Activated T-helper 17 cell treated with anti-CD3 and anti-CD28 coated beads, Interleukin-2, amount 50 U/mL, for 72 hours (primary cell): ENCODE results near the gene IQSEC2. TPM values are rescaled to one million over a fixed set of nuclear protein-coding genes. Genes with fewer than 3 reads are reported as not detected.

ENCODE experiments used
- ATAC-seq: fragments of 150-1000 bp; cut with Tn5 transposase; replicated peaks from 2 replicates; pipeline ENCODE4 v1.10.0; 2021; ENCODE audit warnings: mild to moderate bottlenecking, moderate library complexity
- H3K27ac Mint-ChIP-seq: one replicate; pipeline ENCODE4 v1.8.0; 2022; ENCODE audit warnings: mixed read lengths
- H3K27me3 Mint-ChIP-seq: one replicate; pipeline ENCODE4 v1.8.0; 2022; ENCODE audit warnings: mixed read lengths
- H3K36me3 Mint-ChIP-seq: one replicate; pipeline ENCODE4 v1.8.0; 2022; ENCODE audit warnings: low read depth, mild to moderate bottlenecking, mixed read lengths
- H3K4me1 Mint-ChIP-seq: one replicate; pipeline ENCODE4 v1.8.0; 2022; ENCODE audit warnings: mixed read lengths
- H3K4me3 Mint-ChIP-seq: one replicate; pipeline ENCODE4 v1.8.0; 2022; ENCODE audit warnings: mild to moderate bottlenecking, mixed read lengths
- H3K9me3 Mint-ChIP-seq: one replicate; pipeline ENCODE4 v1.8.0; 2022; ENCODE audit warnings: mixed read lengths
- total RNA-seq, 2 donors: library from RNA; stranded (reverse); gene quantifications; one replicate each; pipeline ENCODE4 v1.2.3, GENCODE V29; 2022

Gene IQSEC2
- total RNA-seq, 2 donors from 2014 or later: 0.32 to 0.56 TPM

DNA sequence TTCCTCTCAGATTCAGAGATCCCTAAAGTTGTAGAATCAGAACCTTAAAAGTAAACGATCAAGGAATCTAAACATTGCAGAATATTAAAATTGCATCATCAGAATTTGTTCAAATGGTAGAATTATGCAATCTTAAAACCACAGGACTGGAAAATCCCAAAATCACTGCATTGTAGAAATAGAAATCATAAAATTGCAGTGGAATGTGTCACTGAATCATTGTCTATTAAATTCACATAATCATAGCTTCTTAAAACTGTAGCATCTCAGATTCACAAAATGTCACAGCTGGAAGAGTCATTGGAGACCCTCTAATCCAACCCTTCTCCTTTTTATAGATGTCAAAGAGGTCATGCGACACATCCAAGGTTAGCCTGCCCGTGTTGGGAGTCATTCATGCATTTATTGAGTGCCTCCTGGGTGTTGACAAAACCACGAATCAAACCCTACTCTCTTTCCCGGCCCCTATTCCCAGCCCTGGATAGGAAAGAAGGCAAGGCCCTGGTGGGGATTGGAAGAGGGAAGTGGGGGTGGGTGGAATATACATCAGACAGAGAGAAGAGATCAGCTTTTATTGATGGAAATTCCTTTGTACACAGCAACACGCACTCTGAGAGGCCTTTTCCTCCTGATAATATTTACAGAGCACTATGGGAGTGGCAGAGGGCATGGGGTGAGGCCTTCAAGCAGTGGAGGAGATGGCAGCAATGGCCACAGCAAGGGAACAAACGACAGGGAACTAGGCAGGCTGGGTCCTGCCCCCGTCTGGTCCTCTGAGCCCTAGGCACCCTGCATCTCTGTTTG is 15.4 kb downstream of the IQSEC2 start:
- ATAC-seq: no peak
- Mint-ChIP-seq H3K4me1 (peaks cover 21% of the 10 kb centered on the region), H3K9me3 (no peaks in the 10 kb centered on the region), H3K27ac (no peak overlapping the region), H3K36me3 (no peaks in the 10 kb centered on the region), H3K27me3 (no peaks in the 10 kb centered on the region), H3K4me3 (no peak overlapping the region)

DNA sequence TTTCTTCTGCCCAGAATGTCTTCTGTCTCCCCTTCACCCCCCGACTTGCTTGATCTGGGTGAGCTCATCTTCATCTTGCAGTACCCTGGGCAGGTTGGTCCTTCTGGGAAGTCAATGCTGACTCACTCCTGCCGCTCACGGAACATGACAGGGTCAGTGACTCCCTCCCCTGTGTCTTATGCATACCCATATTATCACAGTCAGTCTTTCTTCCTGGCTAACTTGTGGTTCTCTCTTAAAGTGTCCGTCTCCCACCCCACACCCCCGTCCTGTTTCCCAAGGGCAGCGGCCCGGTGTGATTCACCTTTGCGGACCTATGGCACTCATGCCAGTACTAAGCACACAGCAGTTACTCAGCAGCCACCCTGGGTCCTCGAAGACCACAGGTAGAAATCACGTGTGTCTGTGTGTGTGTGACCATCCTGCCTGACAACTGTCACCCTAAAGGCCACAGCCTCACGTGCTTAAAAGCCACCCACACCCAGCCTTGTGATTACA is 17.7 kb downstream of the IQSEC2 start:
- Mint-ChIP-seq H3K9me3 (no peaks in the 10 kb centered on the region), H3K27me3 (no peaks in the 10 kb centered on the region), H3K36me3 (no peaks in the 10 kb centered on the region), H3K27ac (peak overlapping the region; percentile 86), H3K4me3 (peak overlapping the region; percentile 66), H3K4me1 (peaks cover 21% of the 10 kb centered on the region)
- peak; percentile 93 for ATAC-seq

DNA sequence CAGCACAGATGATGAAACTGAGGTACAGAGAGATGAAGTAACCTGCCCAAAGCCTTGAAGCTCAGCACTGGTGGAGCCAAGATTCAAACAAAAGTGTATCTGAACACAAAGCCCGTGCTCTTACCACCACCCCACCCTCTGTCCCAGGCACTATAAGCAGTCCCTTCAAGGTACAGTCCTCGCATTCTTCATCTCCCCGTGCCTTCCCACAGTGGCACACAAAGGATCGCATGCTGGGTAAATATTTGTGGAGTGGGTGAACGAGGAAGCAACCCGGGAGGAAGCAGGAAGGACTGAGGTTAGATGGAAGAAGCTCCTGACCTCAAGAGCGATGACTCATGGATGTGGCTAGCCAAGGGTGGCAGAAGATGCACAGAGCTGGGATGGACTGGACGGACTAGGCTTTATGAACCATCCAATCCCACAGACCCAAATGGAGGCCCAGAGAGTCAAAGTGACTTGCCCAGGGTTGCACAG is 18.4 kb downstream of the IQSEC2 start:
- no peaks in the 10 kb centered on the region for H3K27me3 Mint-ChIP-seq
- ATAC-seq: peak; percentile 61
- peak overlapping the region; percentile 86 for H3K27ac Mint-ChIP-seq

DNA sequence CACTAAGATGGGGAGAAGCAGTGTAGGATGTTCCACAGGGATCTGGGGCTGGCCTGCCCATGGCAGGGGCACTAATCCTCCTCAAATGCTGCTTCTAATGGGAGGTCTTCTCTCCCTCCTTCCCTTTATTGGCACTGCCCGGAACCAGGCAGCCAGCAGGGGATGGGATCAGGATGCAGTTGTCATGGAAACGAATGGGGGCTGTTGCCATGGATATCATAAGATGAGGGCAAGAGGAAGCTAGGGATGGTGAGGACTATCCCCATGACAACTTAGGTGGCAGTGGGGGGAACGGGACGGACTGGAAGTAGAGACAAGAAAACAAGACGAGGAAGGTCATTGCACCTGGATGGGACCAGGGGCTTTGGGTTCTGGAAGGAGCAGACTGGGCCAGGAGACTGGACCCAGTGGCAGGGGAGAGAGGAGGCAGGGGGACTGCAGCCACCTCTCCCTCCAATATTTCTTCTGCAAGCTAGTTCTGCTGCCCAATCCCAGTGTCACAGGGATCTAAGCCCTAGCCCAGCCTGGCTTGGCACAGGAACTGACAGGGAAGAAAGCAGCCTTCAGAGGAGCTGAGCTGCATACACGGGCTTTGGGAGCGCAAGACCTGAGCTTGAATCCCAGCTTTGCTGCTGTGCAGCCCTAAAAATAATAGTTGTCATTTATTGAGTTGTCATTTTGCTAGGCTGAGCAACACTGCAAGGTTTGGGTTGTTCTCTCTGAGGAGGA is 19.0 kb downstream of the IQSEC2 start:
- Mint-ChIP-seq H3K4me1 (peaks cover 21% of the 10 kb centered on the region), H3K4me3 (peak overlapping the region; percentile 66), H3K36me3 (no peaks in the 10 kb centered on the region), H3K27me3 (no peaks in the 10 kb centered on the region), H3K27ac (peak overlapping the region; percentile 86), H3K9me3 (no peaks in the 10 kb centered on the region)
- ATAC-seq: no peak

More for the DNA sequence above, 18.4 kb downstream of the IQSEC2 start:
- Mint-ChIP-seq H3K4me3 (peak overlapping the region; percentile 66), H3K4me1 (peaks cover 21% of the 10 kb centered on the region), H3K36me3 (no peaks in the 10 kb centered on the region), H3K9me3 (no peaks in the 10 kb centered on the region)

DNA sequence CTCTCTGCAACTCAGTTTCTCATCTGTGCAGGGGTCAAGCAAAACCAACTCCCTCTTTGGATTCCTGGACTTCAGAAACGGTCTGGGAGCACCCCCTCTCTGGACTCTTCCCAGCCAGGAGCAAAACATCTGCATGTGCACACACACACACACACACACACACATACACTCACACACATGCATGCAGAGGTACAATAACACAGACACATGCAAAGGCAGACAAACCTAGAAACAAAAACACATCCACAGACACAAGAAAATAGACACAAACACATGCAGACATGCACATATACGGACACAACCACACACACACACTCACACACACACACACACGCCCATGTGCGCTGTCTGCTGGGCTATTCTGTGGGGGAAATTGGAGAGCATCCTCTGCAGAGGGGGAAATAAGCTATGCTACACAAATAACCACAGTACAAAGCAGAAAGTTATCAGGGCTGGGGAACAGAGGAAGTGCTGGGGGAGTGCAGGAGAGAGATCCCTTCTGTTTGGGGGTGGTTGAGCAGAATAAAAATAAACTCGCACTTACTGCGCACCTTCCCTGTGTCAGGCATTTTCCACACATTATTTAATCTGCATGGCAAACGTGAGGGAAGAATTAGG is 19.9 kb downstream of the IQSEC2 start:
- Mint-ChIP-seq H3K4me1 (peaks cover 21% of the 10 kb centered on the region), H3K36me3 (no peaks in the 10 kb centered on the region), H3K4me3 (no peak overlapping the region), H3K9me3 (no peaks in the 10 kb centered on the region), H3K27me3 (no peaks in the 10 kb centered on the region), H3K27ac (no peak overlapping the region)
- ATAC-seq: no peak

DNA sequence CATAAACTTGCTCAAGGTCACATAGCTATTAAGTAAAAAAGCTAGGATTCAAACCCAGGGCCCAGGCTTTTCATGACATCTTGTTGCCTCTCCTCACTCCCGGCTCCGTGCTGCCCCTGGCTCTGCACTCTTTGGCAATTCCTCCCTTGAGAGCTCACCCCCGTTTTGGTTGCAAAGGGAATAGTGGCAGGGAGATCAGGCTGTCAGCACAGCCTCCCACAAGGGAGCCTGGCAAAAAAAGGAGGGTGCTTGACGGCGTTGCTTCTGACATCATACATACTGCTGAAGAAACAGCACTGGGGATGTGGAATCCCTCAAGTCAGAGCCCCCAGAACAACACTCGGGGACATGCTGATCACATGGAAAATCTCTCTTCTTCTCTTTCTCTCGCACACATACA is 20.5 kb downstream of the IQSEC2 start:
- no peak overlapping the region for H3K27ac Mint-ChIP-seq
- H3K4me3 Mint-ChIP-seq: no peak overlapping the region
- H3K9me3 Mint-ChIP-seq: no peaks in the 10 kb centered on the region
- ATAC-seq: no peak
- H3K27me3 Mint-ChIP-seq: no peaks in the 10 kb centered on the region
- H3K36me3 Mint-ChIP-seq: no peaks in the 10 kb centered on the region
- peaks cover 21% of the 10 kb centered on the region for H3K4me1 Mint-ChIP-seq

DNA sequence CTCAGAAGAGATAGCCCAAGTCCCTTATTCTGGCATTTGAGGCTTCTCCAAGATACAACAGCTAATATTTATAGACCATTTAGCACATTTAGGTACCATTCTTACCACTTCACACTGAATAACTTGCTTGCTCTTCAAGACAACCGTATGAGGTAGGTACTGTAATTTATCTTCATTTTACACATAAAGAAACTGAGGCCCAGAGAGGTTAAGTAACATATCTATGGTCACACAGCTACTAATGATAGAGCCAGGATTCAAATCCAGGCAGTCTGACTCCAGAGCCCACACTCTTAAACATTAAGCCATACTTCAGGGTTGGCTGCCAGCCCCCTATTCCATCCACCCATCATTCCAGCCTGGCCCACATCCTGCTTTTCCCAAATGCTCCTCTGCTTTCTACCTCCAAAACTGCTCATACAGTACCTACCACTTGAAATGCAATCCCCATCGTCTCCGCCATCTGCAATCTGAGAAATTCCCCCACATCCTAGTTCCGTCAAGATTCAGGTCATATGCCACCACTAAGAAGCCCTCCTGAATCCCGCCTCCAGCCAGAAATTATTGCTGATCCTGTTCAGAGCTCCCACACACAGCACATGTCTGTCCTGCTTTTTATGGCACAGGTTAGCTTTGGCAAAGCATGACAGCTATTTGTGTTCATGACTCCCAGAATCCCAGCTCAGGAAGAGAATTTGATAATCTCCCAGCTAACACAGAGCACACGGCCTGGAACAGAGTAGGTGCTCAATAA is 23.5 kb downstream of the IQSEC2 start:
- ATAC-seq: no peak
- Mint-ChIP-seq H3K4me1 (peaks cover 6% of the 10 kb centered on the region), H3K27me3 (no peaks in the 10 kb centered on the region), H3K36me3 (no peaks in the 10 kb centered on the region), H3K9me3 (no peaks in the 10 kb centered on the region), H3K27ac (no peak overlapping the region), H3K4me3 (no peak overlapping the region)

DNA sequence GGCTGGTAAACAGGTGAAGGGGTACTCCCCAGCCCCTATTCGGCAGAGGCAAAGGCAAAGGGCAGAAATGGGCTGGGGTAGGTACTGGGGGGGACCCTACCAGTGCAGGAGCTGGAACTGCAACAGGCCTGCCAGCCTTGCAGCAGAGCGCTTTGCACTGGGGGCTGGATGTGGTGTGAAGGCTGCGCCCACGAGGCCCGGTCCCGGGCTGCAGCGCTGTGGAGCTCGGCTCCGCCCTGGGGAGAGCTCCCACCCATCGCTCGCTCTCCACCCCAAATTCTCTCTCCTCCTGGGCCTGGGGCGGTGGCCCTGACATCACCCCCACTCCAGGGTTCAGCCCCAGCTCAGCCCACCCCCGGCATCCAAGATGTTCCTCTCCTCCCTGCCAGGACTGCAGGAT is 24.2 kb downstream of the IQSEC2 start:
- no peaks in the 10 kb centered on the region for H3K27me3 Mint-ChIP-seq
- no peak overlapping the region for H3K4me3 Mint-ChIP-seq
- H3K27ac Mint-ChIP-seq: no peak overlapping the region
- H3K4me1 Mint-ChIP-seq: peaks cover 3% of the 10 kb centered on the region
- H3K9me3 Mint-ChIP-seq: no peaks in the 10 kb centered on the region
- no peak for ATAC-seq
- H3K36me3 Mint-ChIP-seq: no peaks in the 10 kb centered on the region

DNA sequence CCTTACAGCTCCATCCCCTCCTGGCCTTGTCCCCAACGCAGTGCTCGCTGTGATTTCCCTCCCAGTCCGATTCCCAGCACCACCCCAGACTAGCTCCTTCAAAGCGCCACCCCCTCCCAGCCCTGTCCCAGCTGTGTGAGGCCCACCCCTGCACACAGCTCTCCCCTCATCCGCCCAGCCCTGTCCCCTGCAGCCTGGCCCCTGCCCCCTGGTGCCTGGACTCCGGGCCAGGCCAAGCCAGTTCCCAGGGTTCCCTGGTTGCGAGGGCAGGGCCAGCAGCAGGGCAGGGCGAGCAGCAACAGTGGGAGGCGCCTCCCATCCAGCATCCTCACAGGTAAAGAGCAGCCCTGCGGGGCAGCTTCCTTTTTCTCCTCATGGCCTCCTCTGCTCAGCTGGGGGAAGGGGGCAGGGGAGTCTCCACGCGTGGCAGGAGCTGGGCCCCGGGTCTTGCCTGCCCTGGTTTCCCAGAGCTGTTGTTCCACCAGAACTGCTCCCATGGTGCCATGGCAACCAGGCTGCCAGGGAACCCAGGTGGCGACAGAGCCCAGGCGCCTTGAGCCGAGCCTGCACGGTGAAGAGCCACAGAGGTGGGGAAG is 24.8 kb downstream of the IQSEC2 start:
- H3K27me3 Mint-ChIP-seq: no peaks in the 10 kb centered on the region
- ATAC-seq: no peak
- no peaks in the 10 kb centered on the region for H3K36me3 Mint-ChIP-seq
- no peak overlapping the region for H3K27ac Mint-ChIP-seq
- H3K9me3 Mint-ChIP-seq: no peaks in the 10 kb centered on the region
- no peak overlapping the region for H3K4me3 Mint-ChIP-seq
- H3K4me1 Mint-ChIP-seq: no peaks in the 10 kb centered on the region

DNA sequence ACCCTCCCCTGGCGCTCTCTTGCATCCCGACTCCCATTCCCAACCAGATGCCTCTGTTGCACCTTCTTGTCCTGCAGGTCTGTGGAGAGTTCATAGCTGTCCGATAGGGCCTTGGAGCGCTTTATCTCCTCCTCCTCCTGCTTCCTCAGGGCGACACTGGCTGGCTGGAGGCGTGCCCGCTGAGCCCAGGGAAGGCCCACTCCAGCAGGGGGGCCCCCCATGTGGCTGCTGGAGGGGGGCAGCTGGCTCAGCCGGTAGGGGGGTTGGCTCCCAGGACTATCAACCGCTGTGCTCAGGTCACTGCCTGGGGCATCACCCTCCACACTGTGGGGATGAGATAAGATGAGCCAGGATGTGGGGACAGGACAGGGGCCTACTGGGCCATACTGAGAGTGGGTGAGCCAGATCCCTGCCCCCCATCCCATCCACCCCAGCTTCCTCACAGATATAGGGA is 25.6 kb downstream of the IQSEC2 start:
- no peaks in the 10 kb centered on the region for H3K9me3 Mint-ChIP-seq
- no peak for ATAC-seq
- H3K4me3 Mint-ChIP-seq: no peak overlapping the region
- H3K4me1 Mint-ChIP-seq: no peaks in the 10 kb centered on the region
- no peaks in the 10 kb centered on the region for H3K36me3 Mint-ChIP-seq
- H3K27me3 Mint-ChIP-seq: no peaks in the 10 kb centered on the region
- H3K27ac Mint-ChIP-seq: no peak overlapping the region

DNA sequence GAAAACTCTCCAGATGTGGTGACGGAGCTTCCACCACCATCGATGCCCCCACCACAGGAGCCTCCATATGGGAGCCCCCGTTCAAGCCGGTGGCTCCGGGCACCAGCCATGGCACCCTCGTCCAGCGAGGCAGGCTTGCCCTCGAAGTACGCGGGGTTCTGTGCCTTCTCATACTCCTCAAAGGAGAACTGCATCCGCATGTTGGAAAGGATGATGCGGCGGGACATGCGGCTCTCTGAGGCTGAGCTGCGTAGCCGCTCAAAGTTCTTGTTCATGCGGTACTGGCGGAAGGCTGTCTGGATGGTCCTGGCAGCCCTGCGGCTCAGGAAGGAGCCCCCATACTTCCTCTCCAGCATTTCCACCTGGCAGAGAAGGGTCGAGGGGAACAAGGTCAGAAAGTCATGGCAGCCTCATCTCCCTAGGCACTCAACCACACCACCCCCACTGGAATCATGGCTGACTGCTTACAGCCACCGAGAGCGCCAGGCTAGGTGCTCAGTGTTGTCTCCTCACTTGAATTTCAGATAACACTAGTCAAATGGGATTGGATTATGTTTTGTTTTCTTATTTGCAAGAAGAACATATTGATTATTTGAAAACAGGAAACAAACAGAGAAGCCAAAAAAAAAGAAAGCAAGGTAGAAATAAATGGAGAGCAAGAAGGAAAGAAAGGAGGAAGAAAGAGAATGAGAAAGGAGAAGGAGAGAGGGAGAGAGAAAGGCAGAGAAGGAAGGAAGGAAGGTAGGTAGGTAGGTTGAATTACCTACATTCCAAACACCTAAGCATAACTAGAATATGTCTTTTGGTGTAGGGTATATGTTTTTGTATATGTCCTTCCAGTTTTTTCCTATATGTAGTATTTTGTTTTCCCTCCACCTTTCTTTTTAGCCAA is 26.6 kb downstream of the IQSEC2 start:
- no peak overlapping the region for H3K27ac Mint-ChIP-seq
- no peaks in the 10 kb centered on the region for H3K36me3 Mint-ChIP-seq
- H3K4me1 Mint-ChIP-seq: no peaks in the 10 kb centered on the region
- no peak for ATAC-seq
- no peaks in the 10 kb centered on the region for H3K27me3 Mint-ChIP-seq
- H3K9me3 Mint-ChIP-seq: no peaks in the 10 kb centered on the region
- no peak overlapping the region for H3K4me3 Mint-ChIP-seq

DNA sequence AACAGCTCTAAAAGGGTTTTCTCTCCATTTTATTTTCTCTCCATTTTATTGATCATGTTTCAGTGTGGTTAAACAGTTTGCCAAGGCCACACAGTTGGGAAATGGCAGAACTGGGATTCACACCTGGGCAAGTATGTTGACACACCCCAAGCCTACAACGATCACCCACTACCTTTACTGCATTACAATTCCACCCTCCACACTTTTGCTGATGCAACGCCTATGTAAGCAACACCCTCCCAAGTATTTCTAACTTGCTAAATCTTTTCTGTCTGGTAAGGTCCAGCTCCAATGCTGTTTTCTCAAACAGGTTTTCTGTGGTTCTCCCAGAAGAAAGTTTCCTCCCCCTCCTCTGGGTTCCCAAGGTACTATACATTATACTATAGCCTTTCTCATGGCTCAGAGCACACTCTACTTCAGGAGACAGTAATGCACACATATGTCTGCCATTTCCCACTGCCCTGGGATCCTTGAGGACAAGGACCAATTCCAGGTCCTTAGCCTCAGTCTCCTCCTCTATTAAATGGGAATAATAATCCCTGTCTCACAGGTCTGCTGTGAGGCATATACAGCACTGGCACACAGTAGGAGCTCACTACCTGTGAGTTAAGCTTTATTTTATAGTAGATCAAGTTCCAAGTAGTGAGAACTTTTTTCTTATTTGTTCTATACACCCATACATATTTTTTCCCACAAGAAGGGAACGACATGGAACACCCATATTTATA is 27.9 kb downstream of the IQSEC2 start:
- Mint-ChIP-seq H3K36me3 (no peaks in the 10 kb centered on the region), H3K27me3 (no peaks in the 10 kb centered on the region), H3K4me1 (no peaks in the 10 kb centered on the region), H3K4me3 (no peak overlapping the region), H3K9me3 (no peaks in the 10 kb centered on the region), H3K27ac (no peak overlapping the region)
- ATAC-seq: no peak
